Thymus (tissue), 2 donors: ENCODE results near the gene ORC1. TPM values are rescaled to one million over a fixed set of nuclear protein-coding genes. Genes with fewer than 3 reads are reported as not detected.

ENCODE experiments used
- polyA plus RNA-seq: library from polyadenylated mRNA; stranded (reverse); fragments of 200-250 nt; gene quantifications from one replicate; pipeline ENCODE4 v1.2.3, GENCODE V29; 2013
- total RNA-seq: library from RNA; stranded (reverse); fragments of 120-200 nt; gene quantifications from one replicate; pipeline ENCODE4 v1.2.4, GENCODE V29; 2013
- donor health status: healthy.

The ORC1 gene
- total and polyA plus RNA-seq, 2 donors: 0.96 to 15.0 TPM

Other genes starting within 250 kb of the ORC1 start
- gene CC2D1B, start 38.2 kb downstream of the ORC1 start, total RNA-seq: 19.4 TPM
- 36.4 TPM for gene CC2D1B, start 38.2 kb downstream of the ORC1 start, polyA plus RNA-seq
- gene PRPF38A, start 179 bp upstream of the ORC1 start, total RNA-seq: 39.4 TPM
- gene PRPF38A, start 179 bp upstream of the ORC1 start, polyA plus RNA-seq: 25.4 TPM
- gene TUT4, start 148.7 kb upstream of the ORC1 start, total RNA-seq: 40.2 TPM
- 91.7 TPM for gene TUT4, start 148.7 kb upstream of the ORC1 start, polyA plus RNA-seq
- 30.9 TPM for gene GPX7, start 197.9 kb upstream of the ORC1 start, total RNA-seq
- gene GPX7, start 197.9 kb upstream of the ORC1 start, polyA plus RNA-seq: 22.2 TPM
- gene SHISAL2A, start 228.7 kb upstream of the ORC1 start, total RNA-seq: 0.61 TPM
- 2.6 TPM for gene SHISAL2A, start 228.7 kb upstream of the ORC1 start, polyA plus RNA-seq